Liver (tissue), 9 donors: ENCODE results near the gene TWNK. TPM values are rescaled to one million over a fixed set of nuclear protein-coding genes. Genes with fewer than 3 reads are reported as not detected.

Experiments used
- DNase-seq: peaks from one replicate; pipeline ENCODE4 v3.0.0-alpha.2; 2017; ENCODE audit warnings: low spot score
- H3K27ac ChIP-seq, 2 donors: one replicate each; pipeline ENCODE4 v1.7.0; 2013; ENCODE audit warnings: inconsistent platforms in 2 of 2, low read length in 2 of 2, control low read depth in 1 of 2, low read depth in 1 of 2, mild to moderate bottlenecking in 1 of 2
- H3K27me3 ChIP-seq, 4 donors: one replicate each; pipeline versions ENCODE4 v1.6.1 to v1.7.0; 2013; ENCODE audit warnings: low read length in 3 of 4, inconsistent platforms in 1 of 4, mild to moderate bottlenecking in 1 of 4, moderate library complexity in 1 of 4; ENCODE audit not compliant: control insufficient read depth in 4 of 4, insufficient read depth in 4 of 4
- H3K36me3 ChIP-seq, 4 donors: one replicate each; pipeline versions ENCODE4 v1.6.1 to v1.7.0; 2013; ENCODE audit warnings: low read length in 3 of 4, mild to moderate bottlenecking in 3 of 4, low read depth in 1 of 4, moderate library complexity in 1 of 4; ENCODE audit not compliant: control insufficient read depth in 4 of 4, insufficient read depth in 3 of 4
- H3K4me1 ChIP-seq, 4 donors: one replicate each; pipeline versions ENCODE4 v1.6.1 to v1.7.0; 2013; ENCODE audit warnings: low read length in 3 of 4, mild to moderate bottlenecking in 3 of 4, moderate library complexity in 1 of 4; ENCODE audit not compliant: control insufficient read depth in 4 of 4, insufficient read depth in 4 of 4
- H3K4me3 ChIP-seq, 3 donors: one replicate each; pipeline versions ENCODE4 v1.6.1 to v1.7.0; 2013; ENCODE audit warnings: low read length in 3 of 3, control low read depth in 1 of 3, low read depth in 1 of 3, mild to moderate bottlenecking in 1 of 3
- H3K9ac ChIP-seq, 2 donors: one replicate each; pipeline ENCODE4 v1.7.0; 2013; ENCODE audit warnings: low read length in 2 of 2, mild to moderate bottlenecking in 2 of 2, moderate library complexity in 2 of 2, control low read depth in 1 of 2, low read depth in 1 of 2
- H3K9me3 ChIP-seq, 4 donors: one replicate each; pipeline versions ENCODE4 v1.6.1 to v1.7.0; 2013; ENCODE audit warnings: low read length in 3 of 4; ENCODE audit not compliant: control insufficient read depth in 4 of 4
- EGR1 ChIP-seq, 2 donors: IDR thresholded peaks; 2 replicates each; pipeline ENCODE4 v1.6.1; 2016 to 2018; ENCODE audit warnings: antibody characterized with exemption in 2 of 2, low read depth in 2 of 2
- FOXA1 ChIP-seq: IDR thresholded peaks from 2 replicates; pipeline ENCODE4 v1.6.1; 2016; ENCODE audit warnings: antibody characterized with exemption
- FOXA2 ChIP-seq: IDR thresholded peaks from 2 replicates; pipeline ENCODE4 v1.6.1; 2016; ENCODE audit warnings: antibody characterized with exemption
- GABPA ChIP-seq, 2 donors: IDR thresholded peaks in 1 of 2; conservative IDR thresholded peaks in 1 of 2; 2 replicates each; pipeline ENCODE4 v1.6.1; 2016; ENCODE audit warnings: antibody characterized with exemption in 2 of 2, mild to moderate bottlenecking in 1 of 2, moderate library complexity in 1 of 2
- HNF4A ChIP-seq, 2 donors: conservative IDR thresholded peaks; 2 replicates each; pipeline ENCODE4 v1.6.1; 2016; ENCODE audit warnings: antibody characterized with exemption in 2 of 2, mild to moderate bottlenecking in 2 of 2
- HNF4G ChIP-seq: IDR thresholded peaks from 2 replicates; pipeline ENCODE4 v1.6.1; 2016; ENCODE audit warnings: antibody characterized with exemption
- JUND ChIP-seq, 2 donors: IDR thresholded peaks; 2 replicates each; pipeline ENCODE4 v1.6.1; 2016; ENCODE audit warnings: antibody characterized with exemption in 2 of 2
- RAD21 ChIP-seq, 2 donors: IDR thresholded peaks; 2 replicates each; pipeline ENCODE4 v1.6.1; 2016; ENCODE audit warnings: antibody characterized with exemption in 2 of 2, mild to moderate bottlenecking in 2 of 2
- RXRA ChIP-seq, 2 donors: IDR thresholded peaks; 2 replicates each; pipeline ENCODE4 v1.6.1; 2017 to 2018; ENCODE audit warnings: antibody characterized with exemption in 2 of 2, mild to moderate bottlenecking in 1 of 2
- SP1 ChIP-seq: IDR thresholded peaks from 2 replicates; pipeline ENCODE4 v1.6.1; 2018; ENCODE audit warnings: antibody characterized with exemption, mild to moderate bottlenecking
- TAF1 ChIP-seq: conservative IDR thresholded peaks from 2 replicates; pipeline ENCODE4 v1.6.1; 2016; ENCODE audit warnings: antibody characterized with exemption, mild to moderate bottlenecking
- YY1 ChIP-seq: IDR thresholded peaks from 2 replicates; pipeline ENCODE4 v1.6.1; 2016; ENCODE audit warnings: antibody characterized with exemption, mild to moderate bottlenecking
- WGBS: extraction: QIAGEN DNeasy Blood & Tissue Kit; methylation state at CpG from one replicate; pipeline ENCODE4 v1.1.7; 2013; 5-methylcytosine and 5-hydroxymethylcytosine counted together
- polyA plus RNA-seq, 2 donors: library from polyadenylated mRNA; stranded (reverse) in 1 of 2; unstranded in 1 of 2; fragments of 200-250 nt in 1 of 2; fragments of >200 nt in 1 of 2; fragmentation: Nextera tagmentation in 1 of 2; extraction: Ambion mirVana in 1 of 2; gene quantifications; one replicate each; pipeline versions ENCODE4 v1.2.1 to v1.2.3, GENCODE V29; 2013 to 2015
- total RNA-seq, 2 donors: library from RNA; depleted of rRNA; stranded (reverse); fragments of >200 nt; gene quantifications; one replicate each; pipeline ENCODE4 v1.2.3, GENCODE V29; 2014
- TF ChIP-seq, protein P1 (sequence below): IDR thresholded peaks from 2 replicates; pipeline ENCODE4 v1.6.1; 2016; ENCODE audit warnings: antibody characterized with exemption
- TF ChIP-seq, protein P2 (sequence below): fragments of 150-350 bp; IDR thresholded peaks from 2 replicates; pipeline ENCODE4 v1.5.1; 2017; ENCODE audit warnings: improper control_type of control experiment, low read depth, low read length; ENCODE audit not compliant: missing input control
- TF ChIP-seq, protein P3 (sequence below): IDR thresholded peaks from 2 replicates; pipeline ENCODE4 v1.6.1; 2016; ENCODE audit warnings: antibody characterized with exemption, mild to moderate bottlenecking
- TF ChIP-seq, protein P4 (sequence below): IDR thresholded peaks from 2 replicates; pipeline ENCODE4 v1.6.1; 2016; ENCODE audit warnings: antibody characterized with exemption
- donor health status: healthy.
- donor health status: healthy.
- donor health status: healthy.
- donor health status: healthy.
- donor health status: healthy.

The TWNK gene
- total and polyA plus RNA-seq, 4 donors: 1.6 to 6.2 (median 4.4) TPM

DNA sequence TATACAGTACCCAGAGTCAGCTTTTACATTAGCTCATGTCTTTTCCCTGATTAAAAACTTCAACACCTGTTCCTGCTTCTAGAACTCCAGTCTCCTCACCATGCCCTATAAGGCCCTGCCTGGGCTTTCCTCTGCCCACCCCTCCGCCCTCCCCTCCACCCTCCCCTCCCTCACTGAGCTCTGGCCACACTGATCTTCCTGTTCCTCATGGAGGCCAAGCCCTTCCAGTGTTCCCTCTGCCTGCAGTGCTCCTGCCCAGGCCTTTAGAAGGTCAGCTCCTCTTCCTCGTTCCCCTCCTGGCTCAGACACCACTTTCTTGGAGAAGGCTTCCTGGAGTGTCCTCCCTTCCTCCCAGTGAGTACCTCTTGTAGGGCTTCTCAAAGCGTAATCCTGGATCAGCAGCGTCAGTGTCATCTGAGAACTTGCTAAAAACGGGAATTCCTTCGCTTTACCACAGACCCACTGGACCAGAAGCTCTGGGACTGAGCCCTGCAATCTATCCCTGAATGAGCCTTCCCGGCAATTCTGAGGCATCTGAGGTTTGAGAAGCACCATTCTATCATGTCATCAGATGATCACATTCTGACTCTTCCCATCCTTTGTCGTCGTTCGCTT lies 39.9 kb downstream of the TWNK start:
- Histone ChIP-seq H3K36me3 (no peaks in the 10 kb centered on the region), H3K9me3 (no peaks in the 10 kb centered on the region), H3K27ac (no peak overlapping the region), H3K9ac (no peak overlapping the region), H3K4me3 (no peak overlapping the region), H3K27me3 (no peaks in the 10 kb centered on the region), H3K4me1 (peaks cover 4 to 16% (median 11%) of the 10 kb centered on the region in 4 donors)
- TF ChIP-seq SP1 (no peak), JUND (IDR thresholded peaks at IDR 0.05) (no peak), FOXA1 (no peak), RAD21 (IDR thresholded peaks at IDR 0.05) (no peak), FOXA2 (no peak), EGR1 (IDR thresholded peaks at IDR 0.05; ENCODE audit: low read depth in 2 of 2) (no peak), RXRA (IDR thresholded peaks at IDR 0.05) (no peak), HNF4G (no peak)
- TF ChIP-seq, protein P1, sequence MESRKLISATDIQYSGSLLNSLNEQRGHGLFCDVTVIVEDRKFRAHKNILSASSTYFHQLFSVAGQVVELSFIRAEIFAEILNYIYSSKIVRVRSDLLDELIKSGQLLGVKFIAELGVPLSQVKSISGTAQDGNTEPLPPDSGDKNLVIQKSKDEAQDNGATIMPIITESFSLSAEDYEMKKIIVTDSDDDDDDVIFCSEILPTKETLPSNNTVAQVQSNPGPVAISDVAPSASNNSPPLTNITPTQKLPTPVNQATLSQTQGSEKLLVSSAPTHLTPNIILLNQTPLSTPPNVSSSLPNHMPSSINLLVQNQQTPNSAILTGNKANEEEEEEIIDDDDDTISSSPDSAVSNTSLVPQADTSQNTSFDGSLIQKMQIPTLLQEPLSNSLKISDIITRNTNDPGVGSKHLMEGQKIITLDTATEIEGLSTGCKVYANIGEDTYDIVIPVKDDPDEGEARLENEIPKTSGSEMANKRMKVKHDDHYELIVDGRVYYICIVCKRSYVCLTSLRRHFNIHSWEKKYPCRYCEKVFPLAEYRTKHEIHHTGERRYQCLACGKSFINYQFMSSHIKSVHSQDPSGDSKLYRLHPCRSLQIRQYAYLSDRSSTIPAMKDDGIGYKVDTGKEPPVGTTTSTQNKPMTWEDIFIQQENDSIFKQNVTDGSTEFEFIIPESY: no peak
- TF ChIP-seq, protein P2, sequence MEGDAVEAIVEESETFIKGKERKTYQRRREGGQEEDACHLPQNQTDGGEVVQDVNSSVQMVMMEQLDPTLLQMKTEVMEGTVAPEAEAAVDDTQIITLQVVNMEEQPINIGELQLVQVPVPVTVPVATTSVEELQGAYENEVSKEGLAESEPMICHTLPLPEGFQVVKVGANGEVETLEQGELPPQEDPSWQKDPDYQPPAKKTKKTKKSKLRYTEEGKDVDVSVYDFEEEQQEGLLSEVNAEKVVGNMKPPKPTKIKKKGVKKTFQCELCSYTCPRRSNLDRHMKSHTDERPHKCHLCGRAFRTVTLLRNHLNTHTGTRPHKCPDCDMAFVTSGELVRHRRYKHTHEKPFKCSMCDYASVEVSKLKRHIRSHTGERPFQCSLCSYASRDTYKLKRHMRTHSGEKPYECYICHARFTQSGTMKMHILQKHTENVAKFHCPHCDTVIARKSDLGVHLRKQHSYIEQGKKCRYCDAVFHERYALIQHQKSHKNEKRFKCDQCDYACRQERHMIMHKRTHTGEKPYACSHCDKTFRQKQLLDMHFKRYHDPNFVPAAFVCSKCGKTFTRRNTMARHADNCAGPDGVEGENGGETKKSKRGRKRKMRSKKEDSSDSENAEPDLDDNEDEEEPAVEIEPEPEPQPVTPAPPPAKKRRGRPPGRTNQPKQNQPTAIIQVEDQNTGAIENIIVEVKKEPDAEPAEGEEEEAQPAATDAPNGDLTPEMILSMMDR: no peak
- TF ChIP-seq, protein P3, sequence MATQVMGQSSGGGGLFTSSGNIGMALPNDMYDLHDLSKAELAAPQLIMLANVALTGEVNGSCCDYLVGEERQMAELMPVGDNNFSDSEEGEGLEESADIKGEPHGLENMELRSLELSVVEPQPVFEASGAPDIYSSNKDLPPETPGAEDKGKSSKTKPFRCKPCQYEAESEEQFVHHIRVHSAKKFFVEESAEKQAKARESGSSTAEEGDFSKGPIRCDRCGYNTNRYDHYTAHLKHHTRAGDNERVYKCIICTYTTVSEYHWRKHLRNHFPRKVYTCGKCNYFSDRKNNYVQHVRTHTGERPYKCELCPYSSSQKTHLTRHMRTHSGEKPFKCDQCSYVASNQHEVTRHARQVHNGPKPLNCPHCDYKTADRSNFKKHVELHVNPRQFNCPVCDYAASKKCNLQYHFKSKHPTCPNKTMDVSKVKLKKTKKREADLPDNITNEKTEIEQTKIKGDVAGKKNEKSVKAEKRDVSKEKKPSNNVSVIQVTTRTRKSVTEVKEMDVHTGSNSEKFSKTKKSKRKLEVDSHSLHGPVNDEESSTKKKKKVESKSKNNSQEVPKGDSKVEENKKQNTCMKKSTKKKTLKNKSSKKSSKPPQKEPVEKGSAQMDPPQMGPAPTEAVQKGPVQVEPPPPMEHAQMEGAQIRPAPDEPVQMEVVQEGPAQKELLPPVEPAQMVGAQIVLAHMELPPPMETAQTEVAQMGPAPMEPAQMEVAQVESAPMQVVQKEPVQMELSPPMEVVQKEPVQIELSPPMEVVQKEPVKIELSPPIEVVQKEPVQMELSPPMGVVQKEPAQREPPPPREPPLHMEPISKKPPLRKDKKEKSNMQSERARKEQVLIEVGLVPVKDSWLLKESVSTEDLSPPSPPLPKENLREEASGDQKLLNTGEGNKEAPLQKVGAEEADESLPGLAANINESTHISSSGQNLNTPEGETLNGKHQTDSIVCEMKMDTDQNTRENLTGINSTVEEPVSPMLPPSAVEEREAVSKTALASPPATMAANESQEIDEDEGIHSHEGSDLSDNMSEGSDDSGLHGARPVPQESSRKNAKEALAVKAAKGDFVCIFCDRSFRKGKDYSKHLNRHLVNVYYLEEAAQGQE: no peak
- 84% methylated on average over 10 of the region's 10 CpGs for WGBS
- DNase-seq: no peak

DNA sequence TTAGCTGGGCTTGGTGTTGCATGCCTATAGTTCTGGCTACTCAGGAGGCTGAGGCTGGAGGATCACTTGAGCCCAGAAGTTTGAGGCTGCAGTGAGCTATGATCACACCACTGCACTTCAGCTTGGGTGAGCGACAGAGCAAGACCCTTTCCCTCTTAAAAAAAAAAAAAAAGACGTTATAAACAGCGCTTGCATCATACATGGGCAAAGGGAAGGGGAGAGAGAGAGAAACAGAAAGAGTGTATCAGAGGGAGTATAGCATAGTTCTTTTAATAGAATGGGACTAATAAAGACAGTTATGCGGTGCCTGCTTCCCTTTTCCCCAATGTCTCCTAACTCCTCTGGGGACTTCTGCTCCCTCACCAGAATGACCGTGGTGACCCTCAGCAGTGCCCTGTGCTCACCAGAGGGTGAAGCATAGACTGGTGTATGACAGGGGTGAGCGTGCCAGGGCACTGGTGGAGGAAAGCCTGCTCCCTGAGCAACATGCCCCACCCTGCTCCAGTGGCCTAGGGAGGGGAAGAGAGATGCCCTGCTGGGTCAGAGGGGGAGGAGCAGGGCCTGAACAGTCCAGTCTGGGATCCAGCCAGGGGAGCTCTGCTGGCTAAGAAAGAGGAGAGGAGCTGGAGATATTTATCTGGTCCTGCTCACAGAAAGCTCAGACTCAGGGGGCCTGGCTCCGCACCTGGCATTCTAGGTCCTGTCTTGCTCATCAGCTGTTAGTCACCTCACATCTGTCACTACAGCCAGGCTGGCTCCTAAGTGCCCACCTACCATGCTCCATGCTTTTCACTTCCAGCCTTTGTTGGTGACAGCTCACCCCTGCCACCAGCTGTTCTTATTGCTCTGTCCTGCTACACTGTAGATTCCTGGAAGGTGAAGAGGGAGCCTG lies 41.3 kb downstream of the TWNK start:
- WGBS: 69% methylated on average over 7 of the region's 7 CpGs
- no peaks in the 10 kb centered on the region for H3K27me3 ChIP-seq
- no peak overlapping the region for H3K27ac ChIP-seq
- DNase-seq: no peak
- H3K4me3 ChIP-seq: no peak overlapping the region
- no peak overlapping the region for H3K9ac ChIP-seq
- H3K4me1 ChIP-seq: peaks cover 4 to 24% (median 18%) of the 10 kb centered on the region in 4 donors
- H3K9me3 ChIP-seq: no peaks in the 10 kb centered on the region
- H3K36me3 ChIP-seq: no peaks in the 10 kb centered on the region
- TF ChIP-seq SP1 (no peak), GABPA (IDR thresholded peaks at IDR 0.05 in 1 of 2, conservative IDR thresholded peaks at IDR 0.05 in 1 of 2) (no peak), RXRA (IDR thresholded peaks at IDR 0.05) (no peak), JUND (IDR thresholded peaks at IDR 0.05) (no peak), YY1 (no peak), RAD21 (IDR thresholded peaks at IDR 0.05) (no peak), EGR1 (IDR thresholded peaks at IDR 0.05; ENCODE audit: low read depth in 2 of 2) (no peak), HNF4G (no peak), TAF1 (no peak), HNF4A (conservative IDR thresholded peaks at IDR 0.05) (no peak)
- TF ChIP-seq, protein P3: no peak
- TF ChIP-seq, protein P4, sequence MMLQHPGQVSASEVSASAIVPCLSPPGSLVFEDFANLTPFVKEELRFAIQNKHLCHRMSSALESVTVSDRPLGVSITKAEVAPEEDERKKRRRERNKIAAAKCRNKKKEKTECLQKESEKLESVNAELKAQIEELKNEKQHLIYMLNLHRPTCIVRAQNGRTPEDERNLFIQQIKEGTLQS: no peak
- TF ChIP-seq, protein P1: no peak
